T-helper 1 cell (primary cell): ENCODE data around the gene HDDC2.

Experiments
- DNase-seq, 5 donors: peaks; one replicate each; pipeline ENCODE4 v3.0.0-alpha.2; 2012 to 2020

HDDC2 gene

GRCh38 chr6:125269328-125269985, 32.3 kb downstream of the HDDC2 start:
- no peak for DNase-seq

- no peak for DNase-seq
These were observed 33.0 kb downstream of the HDDC2 start for GRCh38 chr6:125268765-125269164.

- no peak for DNase-seq
These were observed 33.8 kb downstream of the HDDC2 start for GRCh38 chr6:125267806-125268523.

- DNase-seq, result no peak
These were observed 37.3 kb downstream of the HDDC2 start for GRCh38 chr6:125264476-125264875.

GRCh38 chr6:125262016-125263013, 39.5 kb downstream of the HDDC2 start:
- DNase-seq, result no peak

- DNase-seq, result no peak
These were observed 42.4 kb downstream of the HDDC2 start for GRCh38 chr6:125259354-125259736.

GRCh38 chr6:125258651-125259353, 43.0 kb downstream of the HDDC2 start:
- no peak for DNase-seq

GRCh38 chr6:125257351-125257750, 44.4 kb downstream of the HDDC2 start:
- no peak for DNase-seq

GRCh38 chr6:125255201-125255600, 46.6 kb downstream of the HDDC2 start:
- no peak for DNase-seq

- no peak for DNase-seq
These were observed 47.4 kb downstream of the HDDC2 start for GRCh38 chr6:125254321-125254720.

- DNase-seq, result no peak
These were observed 47.9 kb downstream of the HDDC2 start for GRCh38 chr6:125253881-125254280.

- no peak for DNase-seq
These were observed 48.9 kb downstream of the HDDC2 start for GRCh38 chr6:125252891-125253290.

- DNase-seq, result no peak
These were observed 50.1 kb downstream of the HDDC2 start for GRCh38 chr6:125251516-125252220.

- no peak for DNase-seq
These were observed 51.3 kb downstream of the HDDC2 start for GRCh38 chr6:125250511-125250910.

- DNase-seq, result no peak
These were observed 53.6 kb downstream of the HDDC2 start for GRCh38 chr6:125248136-125248535.

- no peak for DNase-seq
These were observed 55.2 kb downstream of the HDDC2 start for GRCh38 chr6:125246566-125246965.

GRCh38 chr6:125245523-125246264, 56.1 kb downstream of the HDDC2 start:
- DNase-seq, result no peak

GRCh38 chr6:125245109-125245508, 56.7 kb downstream of the HDDC2 start:
- DNase-seq, result no peak

GRCh38 chr6:125237764-125238163, 64.0 kb downstream of the HDDC2 start:
- no peak for DNase-seq

GRCh38 chr6:125236536-125237327, 65.0 kb downstream of the HDDC2 start:
- DNase-seq, result no peak
